ENCODE data around the gene OSCAR.

The OSCAR gene

DNA sequence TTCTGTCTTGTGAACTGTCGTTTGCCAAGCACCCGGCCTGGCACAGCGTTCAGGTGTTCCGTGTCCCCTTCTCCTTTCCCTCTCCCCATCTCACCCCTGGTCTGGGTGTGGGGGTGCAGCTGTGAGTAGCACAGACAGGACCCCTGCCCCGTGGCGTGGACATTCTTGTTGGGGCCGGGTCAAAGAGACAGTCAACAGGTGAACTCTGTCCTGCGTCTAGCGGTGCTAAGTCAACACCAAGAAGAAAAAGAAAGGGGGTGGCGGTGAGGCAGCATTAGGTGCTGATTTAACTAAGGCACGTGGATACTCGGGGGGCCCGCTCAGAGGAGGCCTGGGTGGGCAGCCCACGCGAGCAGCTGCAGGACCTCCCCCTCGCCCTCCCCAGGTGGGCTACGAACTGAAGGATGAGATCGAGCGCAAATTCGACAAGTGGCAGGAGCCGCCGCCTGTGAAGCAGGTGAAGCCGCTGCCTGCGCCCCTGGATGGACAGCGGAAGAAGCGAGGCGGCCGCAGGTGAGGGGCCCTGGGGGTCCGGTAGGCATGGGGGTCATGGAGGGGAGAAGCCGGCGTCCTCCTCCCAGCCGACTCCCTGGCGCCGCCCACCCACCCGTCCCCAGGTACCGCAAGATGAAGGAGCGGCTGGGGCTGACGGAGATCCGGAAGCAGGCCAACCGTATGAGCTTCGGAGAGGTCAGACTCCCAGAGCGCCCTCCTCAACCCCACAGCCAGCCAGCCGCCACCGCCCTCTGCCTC is 27.3 kb upstream of the OSCAR start:
- Histone ChIP-seq H3K4me2 (ENCODE audit: low read depth, low read length) (no peak overlapping the region), H4K20me1 (ENCODE audit: insufficient read depth, low read length) (no peaks in the 10 kb centered on the region), H3K36me3 (replicated peaks; ENCODE audit: insufficient read depth, low read length) (no peaks in the 10 kb centered on the region), H3K9ac (ENCODE audit: low read length) (no peak overlapping the region), H3K27ac (ENCODE audit: low read length) (no peak overlapping the region), H3K79me2 (ENCODE audit: low read length) (no peaks in the 10 kb centered on the region), H3F3A (ENCODE audit: insufficient read depth, low read length) (no peaks in the 10 kb centered on the region), H3K9me3 (replicated peaks; ENCODE audit: insufficient read depth, low read length) (no peaks in the 10 kb centered on the region), H2AFZ (ENCODE audit: low read length) (no peak overlapping the region), H3K4me3 (ENCODE audit: low read length) (no peak overlapping the region), H3K4me1 (ENCODE audit: low read length) (no peaks in the 10 kb centered on the region), H3K9me2 (replicated peaks; ENCODE audit: insufficient read depth, low read length) (no peaks in the 10 kb centered on the region), H3K27me3 (replicated peaks; ENCODE audit: insufficient read depth, low read length) (no peaks in the 10 kb centered on the region)
- TF ChIP-seq EZH2 (optimal IDR thresholded peaks at IDR 0.05; ENCODE audit: low read depth, low read length), result no peak
- TF ChIP-seq CTCF (IDR thresholded peaks at IDR 0.05; ENCODE audit: low read length), result no peak
- TF ChIP-seq EZH2phosphoT487 (IDR thresholded peaks at IDR 0.05; ENCODE audit: low read length), result no peak
- DNase-seq, result no peak

GRCh38 chr19:54125713-54126112 is 25.1 kb upstream of the OSCAR start:
- Histone ChIP-seq H4K20me1 (ENCODE audit: insufficient read depth, low read length) (no peaks in the 10 kb centered on the region), H3K9me3 (replicated peaks; ENCODE audit: insufficient read depth, low read length) (no peaks in the 10 kb centered on the region), H3K9ac (ENCODE audit: low read length) (no peak overlapping the region), H3K9me2 (replicated peaks; ENCODE audit: insufficient read depth, low read length) (no peaks in the 10 kb centered on the region), H3F3A (ENCODE audit: insufficient read depth, low read length) (no peaks in the 10 kb centered on the region), H3K4me2 (ENCODE audit: low read depth, low read length) (no peak overlapping the region), H3K79me2 (ENCODE audit: low read length) (no peaks in the 10 kb centered on the region), H3K4me1 (ENCODE audit: low read length) (no peaks in the 10 kb centered on the region), H3K27ac (ENCODE audit: low read length) (no peak overlapping the region), H3K36me3 (replicated peaks; ENCODE audit: insufficient read depth, low read length) (no peaks in the 10 kb centered on the region), H3K27me3 (replicated peaks; ENCODE audit: insufficient read depth, low read length) (no peaks in the 10 kb centered on the region), H2AFZ (ENCODE audit: low read length) (no peak overlapping the region), H3K4me3 (ENCODE audit: low read length) (no peak overlapping the region)
- no peak for TF ChIP-seq CTCF (IDR thresholded peaks at IDR 0.05; ENCODE audit: low read length)
- TF ChIP-seq EZH2phosphoT487 (IDR thresholded peaks at IDR 0.05; ENCODE audit: low read length), result no peak
- TF ChIP-seq EZH2 (optimal IDR thresholded peaks at IDR 0.05; ENCODE audit: low read depth, low read length), result no peak
- DNase-seq, result no peak

DNA sequence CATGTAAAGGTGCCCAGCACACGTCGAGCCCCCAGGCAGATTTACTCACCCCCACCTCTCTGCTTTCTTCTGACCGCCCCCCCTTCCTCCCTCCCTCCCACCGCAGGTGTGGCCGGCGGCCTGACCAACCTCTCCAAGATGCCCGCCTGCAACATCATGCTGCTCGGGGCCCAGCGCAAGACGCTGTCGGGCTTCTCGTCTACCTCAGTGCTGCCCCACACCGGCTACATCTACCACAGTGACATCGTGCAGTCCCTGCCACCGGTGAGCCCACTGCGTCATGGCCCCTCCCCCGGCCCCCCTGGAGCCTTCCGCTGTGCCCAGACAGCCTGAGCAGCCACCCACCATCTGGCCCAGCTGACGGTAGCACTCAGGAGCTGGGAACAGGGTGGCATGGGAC is 23.8 kb upstream of the OSCAR start:
- Histone ChIP-seq H3K79me2 (ENCODE audit: low read length) (no peaks in the 10 kb centered on the region), H3K9me2 (replicated peaks; ENCODE audit: insufficient read depth, low read length) (no peaks in the 10 kb centered on the region), H3K4me3 (ENCODE audit: low read length) (no peak overlapping the region), H3K4me2 (ENCODE audit: low read depth, low read length) (no peak overlapping the region), H3K36me3 (replicated peaks; ENCODE audit: insufficient read depth, low read length) (no peaks in the 10 kb centered on the region), H2AFZ (ENCODE audit: low read length) (no peak overlapping the region), H3K27me3 (replicated peaks; ENCODE audit: insufficient read depth, low read length) (no peaks in the 10 kb centered on the region), H4K20me1 (ENCODE audit: insufficient read depth, low read length) (no peaks in the 10 kb centered on the region), H3K9me3 (replicated peaks; ENCODE audit: insufficient read depth, low read length) (no peaks in the 10 kb centered on the region), H3K27ac (ENCODE audit: low read length) (no peak overlapping the region), H3F3A (ENCODE audit: insufficient read depth, low read length) (no peaks in the 10 kb centered on the region), H3K4me1 (ENCODE audit: low read length) (no peaks in the 10 kb centered on the region), H3K9ac (ENCODE audit: low read length) (no peak overlapping the region)
- DNase-seq, result no peak
- TF ChIP-seq EZH2 (optimal IDR thresholded peaks at IDR 0.05; ENCODE audit: low read depth, low read length) (no peak), EZH2phosphoT487 (IDR thresholded peaks at IDR 0.05; ENCODE audit: low read length) (no peak), CTCF (IDR thresholded peaks at IDR 0.05; ENCODE audit: low read length) (no peak)
